Skin epidermis (tissue), 12 donors: ENCODE data around the gene SREBF1.

Source experiments
- H3K27ac ChIP-seq, 21 experiments: fragments of 200-600 bp; sonication (generic) in 11 of 21; one replicate each; pipeline ENCODE4 v1.5.0; 2020; ENCODE audit warnings: mild to moderate bottlenecking in 3 of 21, inconsistent platforms in 2 of 21, moderate library complexity in 2 of 21
- H3K4me3 ChIP-seq, 7 experiments: fragments of 200-600 bp; sonication (generic) in 2 of 7; one replicate each; pipeline ENCODE4 v1.5.0; 2020; ENCODE audit warnings: inconsistent platforms in 2 of 7, mild to moderate bottlenecking in 2 of 7, moderate library complexity in 1 of 7

SREBF1 gene

DNA sequence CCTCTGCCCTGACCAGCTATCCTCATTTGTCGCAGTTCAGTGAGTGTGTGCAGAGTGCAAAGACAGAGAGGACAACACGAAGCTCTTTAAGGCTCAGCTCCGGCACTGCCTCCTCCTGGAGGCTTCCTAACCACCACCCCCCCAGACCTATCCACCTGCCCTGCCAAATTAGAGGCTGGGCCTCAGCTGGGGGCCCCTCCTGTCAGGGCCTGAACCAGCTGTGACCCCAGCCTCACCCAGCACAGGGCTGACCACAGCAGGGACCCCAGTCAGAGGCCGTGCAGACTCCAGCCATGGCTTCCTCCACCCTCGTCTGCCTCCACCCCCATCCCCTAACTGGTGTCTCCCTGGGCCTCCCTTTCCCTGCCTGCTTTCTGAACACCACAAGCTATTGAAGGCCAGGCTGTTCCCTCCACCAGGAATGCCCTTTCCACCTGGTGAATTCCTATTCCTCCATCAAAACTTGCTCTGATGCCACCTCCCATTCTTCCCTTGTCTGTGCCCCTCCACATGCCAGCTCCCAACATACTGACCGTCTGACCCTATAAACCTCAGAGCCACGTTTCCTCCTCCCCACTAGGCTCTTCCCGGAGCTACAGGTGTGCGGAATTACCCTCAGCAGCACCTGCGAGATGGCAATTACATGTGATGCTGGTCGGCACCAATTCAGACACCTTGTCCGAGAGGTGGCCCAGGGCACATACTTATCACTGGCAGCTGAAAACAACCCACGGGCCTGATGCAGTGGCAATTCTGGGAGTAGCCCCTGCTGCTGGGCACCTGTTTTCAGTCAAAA, 8.8 kb downstream of the SREBF1 start:
- peak overlapping the region in 7 of 21 experiments; percentile 12 to 73 (median 31) for H3K27ac ChIP-seq
- no peak overlapping the region for H3K4me3 ChIP-seq

DNA sequence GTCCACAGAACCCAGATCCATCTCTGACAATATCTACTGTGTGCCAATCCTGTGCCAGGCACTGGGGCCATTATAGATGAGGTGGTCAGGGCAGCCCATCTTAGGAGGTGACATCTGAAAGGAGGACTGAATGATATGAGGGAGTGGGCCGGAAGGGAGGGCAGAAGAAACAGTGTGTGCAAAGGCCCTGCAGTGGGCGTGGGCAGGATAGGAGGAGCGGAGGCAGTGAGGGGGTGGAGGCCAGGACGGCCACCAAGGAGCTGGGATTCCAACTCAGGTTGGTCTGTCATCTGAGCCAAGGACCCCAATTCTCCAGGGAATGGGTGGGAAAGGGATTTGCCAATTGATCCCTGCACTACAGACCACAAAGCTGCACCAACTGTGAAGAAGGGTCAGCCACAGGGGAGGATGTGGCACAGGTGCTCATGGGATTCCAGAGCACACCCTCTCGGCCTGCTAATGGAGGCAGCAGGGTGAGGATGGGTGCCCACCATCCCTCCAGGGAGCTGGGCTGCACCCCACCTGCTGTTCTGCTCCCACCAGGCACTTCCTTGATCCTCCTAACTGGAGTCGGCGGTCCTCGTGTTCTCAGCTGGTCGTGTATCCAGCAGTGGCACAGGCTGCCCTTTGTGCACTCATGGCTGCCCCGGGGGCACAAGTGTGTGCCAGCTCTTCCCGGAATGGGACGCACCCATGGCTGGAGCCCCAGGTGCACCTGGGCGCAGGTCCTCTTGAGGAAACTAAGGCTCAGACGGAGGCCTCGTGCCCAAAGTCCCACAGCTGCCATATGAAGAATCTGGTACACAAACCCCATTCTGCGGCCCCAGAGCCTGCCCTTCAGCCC, 9.6 kb downstream of the SREBF1 start:
- Histone ChIP-seq H3K4me3 (no peak overlapping the region), H3K27ac (peak overlapping the region in 9 of 21 experiments; percentile 14 to 83 (median 69))

DNA sequence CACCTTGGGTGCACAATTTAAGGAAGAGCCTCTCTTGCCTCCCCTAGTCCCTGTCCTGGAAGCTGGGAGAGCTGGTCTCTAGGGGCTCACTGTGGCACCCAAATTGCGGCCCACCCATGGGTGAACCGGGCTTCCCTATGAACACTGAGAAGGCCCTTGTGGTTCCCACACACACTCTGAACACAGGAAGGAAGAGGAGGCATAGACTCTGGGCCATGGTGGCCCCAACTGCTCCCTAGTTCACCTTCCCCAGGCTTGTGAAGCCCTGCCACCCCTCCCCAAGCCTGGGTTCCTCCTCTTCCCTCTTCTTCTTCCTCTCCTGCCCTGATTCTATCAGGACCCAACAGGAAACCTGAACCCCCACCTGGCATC, 10.5 kb downstream of the SREBF1 start:
- no peak overlapping the region for H3K4me3 ChIP-seq
- H3K27ac ChIP-seq = peak overlapping the region in 13 of 21 experiments; percentile 14 to 83 (median 65)

DNA sequence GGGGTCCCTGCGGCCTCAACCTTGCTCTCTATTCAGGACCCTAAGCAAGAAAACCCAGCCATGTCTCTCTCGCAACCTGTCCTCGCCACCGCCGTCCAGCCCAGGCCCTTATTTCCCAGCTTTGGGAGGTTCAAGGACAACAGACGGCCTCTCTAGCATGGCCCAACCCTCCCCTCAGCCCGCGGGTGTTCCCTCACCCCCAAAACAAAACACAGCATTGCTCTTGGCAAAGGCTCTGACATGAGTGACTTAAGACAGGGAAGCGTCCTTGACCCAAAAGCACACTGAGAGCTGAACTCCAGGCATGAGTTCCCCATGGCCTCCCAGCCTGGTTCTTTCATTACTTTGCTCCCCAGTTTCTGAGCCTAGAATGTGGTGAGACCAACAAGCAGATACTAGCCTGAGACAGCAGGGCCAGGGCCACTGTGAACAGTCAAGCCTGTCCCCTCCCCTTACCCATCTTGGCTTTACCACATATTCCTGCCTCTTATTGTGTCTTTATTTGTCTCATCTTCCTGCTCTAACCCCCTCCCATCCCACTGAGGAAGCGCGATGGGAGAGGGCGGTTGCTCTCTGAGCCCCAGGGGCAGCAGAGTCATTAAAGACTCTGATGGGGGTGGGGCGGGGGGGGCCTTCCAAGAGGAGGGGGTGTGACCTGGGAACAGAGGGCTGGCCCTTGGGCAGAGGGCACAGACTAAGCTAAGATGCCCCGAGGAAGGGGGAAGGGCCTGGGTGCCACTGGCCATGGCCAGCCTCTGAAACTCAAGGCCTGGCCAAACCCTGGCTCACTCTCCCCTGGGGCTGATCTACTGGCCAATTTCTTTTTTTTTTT, 11.8 kb downstream of the SREBF1 start:
- H3K4me3 ChIP-seq = no peak overlapping the region
- peak overlapping the region in 20 of 21 experiments; percentile 50 to 91 (median 78) for H3K27ac ChIP-seq

DNA sequence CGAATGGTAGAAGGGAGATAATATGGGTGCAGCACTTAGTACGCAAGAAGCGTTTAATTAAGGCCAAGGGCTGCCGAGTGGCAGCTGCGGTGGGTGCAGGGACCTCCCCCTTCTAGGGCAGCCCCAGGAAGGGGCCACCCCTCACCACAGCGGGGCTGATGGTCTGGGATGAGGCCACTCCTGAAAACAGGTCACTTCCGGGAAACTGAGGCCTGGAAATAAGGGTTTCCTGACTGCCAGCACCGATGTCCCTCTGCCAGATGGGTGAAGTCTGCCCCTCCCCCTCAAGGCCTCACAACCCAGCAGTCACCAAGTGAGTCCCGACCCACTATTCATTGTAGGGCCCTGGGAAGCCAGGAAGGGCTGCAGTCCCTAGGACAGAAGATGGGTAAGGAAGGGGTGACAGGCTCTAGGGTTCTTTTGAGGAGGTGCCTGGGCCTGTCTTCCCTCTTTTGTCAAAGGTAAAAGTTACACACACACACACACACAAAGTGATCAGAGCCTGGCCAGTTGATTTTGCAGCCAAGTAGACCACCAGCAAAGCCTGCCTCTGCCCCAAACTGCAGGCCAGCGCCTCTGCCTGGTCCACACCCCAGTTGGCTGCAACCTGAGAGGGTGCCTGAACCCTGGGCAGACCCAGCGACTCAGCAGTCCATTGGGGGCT, 12.5 kb downstream of the SREBF1 start:
- Histone ChIP-seq H3K4me3 (peak overlapping the region; percentile 11 to 55 (median 20)), H3K27ac (peak overlapping the region; percentile 26 to 91 (median 78))

DNA sequence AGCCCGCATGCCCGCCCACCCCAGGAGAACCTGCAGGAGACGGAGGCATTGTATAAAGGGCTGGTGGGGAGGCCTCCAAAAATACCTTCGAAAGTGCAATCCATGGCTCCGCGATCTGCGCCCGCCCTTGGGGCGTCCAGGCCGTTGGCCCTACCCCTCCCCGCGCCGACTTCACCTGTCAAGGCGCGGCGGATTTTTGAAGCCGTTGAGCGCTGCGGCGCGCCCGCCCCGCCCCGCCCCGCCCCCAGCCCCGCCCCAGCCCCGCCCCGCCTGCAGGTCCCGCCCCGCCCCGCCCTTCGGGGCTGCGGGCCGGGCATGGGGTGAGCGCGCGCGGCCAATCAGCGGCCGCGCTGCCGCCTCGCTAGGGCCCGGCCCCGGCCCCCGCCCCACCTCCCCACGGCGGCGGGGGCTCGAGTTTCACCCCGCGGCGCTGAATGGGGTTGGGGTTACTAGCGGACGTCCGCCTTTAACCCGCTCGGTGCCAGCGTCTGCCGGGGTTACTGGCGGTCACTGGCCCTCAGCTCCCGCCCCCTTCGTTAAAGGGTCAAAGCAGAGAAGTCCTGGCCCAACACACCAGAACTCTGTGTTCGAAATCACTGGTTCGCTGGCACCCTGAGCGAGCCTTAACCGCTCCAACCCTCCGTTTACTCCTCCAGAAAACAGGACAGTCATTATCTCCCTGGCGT, 13.2 kb downstream of the SREBF1 start:
- Histone ChIP-seq H3K4me3 (peak overlapping the region; percentile 17 to 55 (median 33)), H3K27ac (peak overlapping the region; percentile 26 to 91 (median 78))

DNA sequence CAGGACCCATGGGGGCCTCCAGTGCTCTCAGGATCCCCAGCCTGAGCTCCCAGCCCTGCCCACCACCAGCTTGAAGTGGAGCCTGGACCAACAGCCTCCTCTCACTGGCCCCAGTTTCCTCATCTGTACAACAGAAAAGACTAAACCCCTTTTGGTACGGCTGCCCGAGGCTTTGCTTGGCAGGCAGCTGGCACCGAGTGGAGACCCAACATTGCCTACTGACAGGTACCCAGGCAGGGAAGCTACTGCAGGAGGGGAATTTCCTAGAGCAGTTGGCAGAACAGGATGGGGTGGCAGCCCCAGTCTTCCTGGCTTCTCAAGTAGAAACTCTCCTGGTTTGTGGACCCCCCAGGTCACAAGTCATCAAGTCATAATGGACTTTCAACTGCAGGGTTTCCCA, 14.2 kb downstream of the SREBF1 start:
- Histone ChIP-seq H3K27ac (peak overlapping the region in 13 of 21 experiments; percentile 16 to 77 (median 55)), H3K4me3 (peak overlapping the region in 6 of 7 experiments; percentile 3 to 55 (median 36))

DNA sequence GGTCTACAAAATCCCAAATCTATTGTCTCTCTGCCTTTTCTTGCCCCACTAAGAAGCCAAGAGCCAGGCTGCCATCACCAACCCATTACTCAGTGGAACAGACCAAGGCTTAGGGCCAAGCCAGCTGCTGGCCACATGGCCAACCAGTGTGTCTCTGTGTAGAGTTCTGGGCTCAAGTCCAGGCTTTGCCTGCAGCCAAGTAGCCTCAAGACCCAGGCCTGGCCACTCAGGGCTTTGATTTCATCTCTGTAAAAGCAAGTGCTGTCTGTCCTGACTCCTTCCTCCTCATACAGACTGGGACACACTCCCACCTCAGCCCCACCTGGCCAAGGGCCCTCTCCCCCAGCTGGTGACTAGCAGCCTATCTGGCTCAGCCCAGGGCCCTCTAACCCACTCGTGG, 14.6 kb downstream of the SREBF1 start:
- H3K4me3 ChIP-seq = peak overlapping the region in 3 of 7 experiments; percentile 33 to 55 (median 43)
- peak overlapping the region in 12 of 21 experiments; percentile 16 to 77 (median 55) for H3K27ac ChIP-seq

DNA sequence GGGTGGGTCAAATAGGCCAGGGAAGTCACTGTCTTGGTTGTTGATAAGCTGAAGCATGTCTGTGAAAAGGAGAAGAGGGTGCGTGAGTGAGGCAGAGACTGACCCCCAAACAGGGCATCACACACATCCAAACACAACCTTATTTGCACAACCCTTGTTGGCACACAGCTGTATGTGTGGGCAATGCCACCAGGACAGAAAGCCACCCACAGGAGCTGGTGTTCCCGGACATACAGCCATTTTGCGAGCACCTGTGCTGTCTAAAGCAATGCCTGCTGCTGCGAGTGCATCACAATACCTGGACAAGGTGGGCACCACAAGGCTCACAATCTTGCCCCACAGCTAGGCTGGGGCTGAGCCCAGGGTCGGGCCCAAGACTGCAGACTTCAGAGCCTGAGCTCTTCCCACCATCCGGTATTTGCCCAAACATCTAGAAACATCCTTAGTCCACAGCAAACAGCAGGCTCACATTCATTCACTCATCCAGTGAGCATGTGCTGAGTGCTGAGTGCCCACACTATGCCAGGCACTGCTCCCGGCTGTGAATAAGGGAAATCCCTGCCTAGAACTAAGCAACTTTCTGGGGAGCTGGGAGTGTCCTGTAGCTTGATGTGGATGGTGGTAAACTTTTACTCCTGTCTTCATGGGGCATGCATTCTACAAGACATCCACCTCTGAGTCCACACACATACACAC, 16.2 kb downstream of the SREBF1 start:
- H3K4me3 ChIP-seq = peak overlapping the region in 1 of 7 experiments; percentile 55
- peak overlapping the region in 3 of 21 experiments; percentile 21 to 64 (median 46) for H3K27ac ChIP-seq

DNA sequence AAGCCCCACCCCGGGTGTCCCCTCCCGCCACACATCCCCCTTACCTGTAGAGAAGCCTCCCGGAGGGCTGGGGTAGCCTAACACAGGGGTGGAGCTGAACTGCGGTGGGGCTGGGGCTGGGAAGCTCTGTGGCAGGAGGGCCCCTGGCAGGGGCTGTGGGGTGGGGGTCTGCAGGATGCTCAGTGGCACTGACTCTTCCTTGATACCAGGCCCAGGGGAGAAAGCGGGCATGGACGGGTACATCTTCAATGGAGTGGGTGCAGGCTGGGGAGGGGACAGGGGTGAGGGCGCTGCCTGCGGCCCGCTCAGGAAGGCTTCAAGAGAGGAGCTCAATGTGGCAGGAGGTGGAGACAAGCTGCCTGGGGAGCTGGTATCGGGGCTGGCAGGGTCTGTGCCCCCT, 16.7 kb downstream of the SREBF1 start:
- Histone ChIP-seq H3K4me3 (no peak overlapping the region), H3K27ac (peak overlapping the region in 2 of 21 experiments; percentile 3 to 21)

DNA sequence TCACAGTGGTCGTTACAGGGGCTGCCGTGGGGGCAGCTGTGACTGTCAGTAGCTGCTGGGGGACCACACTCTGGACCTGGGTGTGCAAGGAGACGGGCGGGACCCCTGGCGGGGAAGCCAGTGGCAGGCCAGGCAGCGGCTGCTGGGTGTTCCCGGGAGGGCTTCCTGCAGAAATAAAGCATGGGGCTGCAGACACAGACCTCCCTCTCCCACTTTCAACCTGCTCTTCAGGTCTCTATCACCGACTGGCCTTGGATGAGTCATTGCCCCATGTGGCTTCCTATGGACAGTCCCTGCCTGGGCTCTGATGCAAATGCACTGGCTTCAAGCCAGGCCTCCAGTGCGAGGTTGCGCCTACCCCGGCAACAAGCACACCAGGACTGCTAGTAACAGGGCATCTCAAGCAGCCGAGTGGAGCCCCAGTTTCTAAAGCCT, 17.2 kb downstream of the SREBF1 start:
- Histone ChIP-seq H3K27ac (peak overlapping the region in 1 of 21 experiments; percentile 26), H3K4me3 (no peak overlapping the region)

DNA sequence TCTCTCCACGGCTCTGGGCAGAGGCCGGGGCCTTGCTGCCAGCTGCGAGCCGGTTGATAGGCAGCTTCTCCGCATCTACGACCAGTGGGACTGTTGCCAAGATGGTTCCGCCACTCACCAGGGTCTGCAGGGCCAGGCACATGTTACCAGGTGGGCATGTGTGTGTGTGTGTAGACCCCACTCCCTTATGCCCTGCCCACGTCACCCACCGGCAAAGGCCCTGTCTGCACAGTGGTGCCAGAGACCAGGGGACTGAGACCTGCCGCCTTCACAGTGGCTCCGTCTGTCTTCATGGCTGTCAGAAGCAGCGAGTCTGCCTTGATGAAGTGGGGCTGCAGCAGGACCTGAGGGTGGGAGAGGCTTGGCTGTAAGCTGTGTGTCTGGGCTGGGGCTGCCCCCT, 17.7 kb downstream of the SREBF1 start:
- Histone ChIP-seq H3K27ac (peak overlapping the region in 1 of 21 experiments; percentile 26), H3K4me3 (no peak overlapping the region)

DNA sequence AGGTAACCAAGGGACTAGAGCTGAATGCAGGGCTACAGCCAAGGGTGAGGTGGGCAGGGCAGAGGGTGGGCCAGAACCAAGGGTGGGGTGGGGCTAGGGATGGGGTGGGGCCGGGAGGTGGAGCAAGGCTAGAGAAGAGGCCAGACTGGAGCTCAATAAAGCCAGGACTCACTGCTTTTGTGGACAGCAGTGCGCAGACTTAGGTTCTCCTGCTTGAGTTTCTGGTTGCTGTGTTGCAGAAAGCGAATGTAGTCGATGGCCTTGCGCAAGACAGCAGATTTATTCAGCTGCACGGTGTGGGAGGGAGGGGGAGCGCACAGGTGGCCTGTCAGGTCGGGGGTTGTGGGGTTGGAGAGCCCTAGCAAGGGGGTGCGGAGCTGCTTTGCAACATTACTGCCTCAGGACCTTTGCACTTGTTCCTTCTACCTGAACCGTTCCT, 18.7 kb downstream of the SREBF1 start:
- Histone ChIP-seq H3K4me3 (no peak overlapping the region), H3K27ac (peak overlapping the region in 1 of 21 experiments; percentile 35)

DNA sequence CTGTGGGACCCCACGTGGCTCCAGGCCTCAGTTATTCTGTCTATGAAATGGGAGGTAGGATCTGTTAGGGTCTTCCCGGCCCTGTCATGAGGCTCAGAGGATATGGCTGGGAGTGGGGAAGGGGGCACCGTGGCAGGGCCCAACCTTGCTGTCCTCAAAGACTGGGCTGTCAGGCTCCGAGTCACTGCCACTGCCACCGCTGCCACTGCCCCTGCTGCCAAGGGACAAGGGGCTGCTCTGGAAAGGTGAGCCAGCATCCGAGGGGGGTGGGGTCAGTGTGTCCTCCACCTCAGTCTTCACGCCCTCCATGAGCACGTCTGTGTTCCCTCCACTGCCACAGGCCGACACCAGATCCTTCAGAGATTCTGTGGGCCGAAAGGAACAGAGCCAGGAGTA, 19.2 kb downstream of the SREBF1 start:
- Histone ChIP-seq H3K27ac (peak overlapping the region in 1 of 21 experiments; percentile 35), H3K4me3 (no peak overlapping the region)

DNA sequence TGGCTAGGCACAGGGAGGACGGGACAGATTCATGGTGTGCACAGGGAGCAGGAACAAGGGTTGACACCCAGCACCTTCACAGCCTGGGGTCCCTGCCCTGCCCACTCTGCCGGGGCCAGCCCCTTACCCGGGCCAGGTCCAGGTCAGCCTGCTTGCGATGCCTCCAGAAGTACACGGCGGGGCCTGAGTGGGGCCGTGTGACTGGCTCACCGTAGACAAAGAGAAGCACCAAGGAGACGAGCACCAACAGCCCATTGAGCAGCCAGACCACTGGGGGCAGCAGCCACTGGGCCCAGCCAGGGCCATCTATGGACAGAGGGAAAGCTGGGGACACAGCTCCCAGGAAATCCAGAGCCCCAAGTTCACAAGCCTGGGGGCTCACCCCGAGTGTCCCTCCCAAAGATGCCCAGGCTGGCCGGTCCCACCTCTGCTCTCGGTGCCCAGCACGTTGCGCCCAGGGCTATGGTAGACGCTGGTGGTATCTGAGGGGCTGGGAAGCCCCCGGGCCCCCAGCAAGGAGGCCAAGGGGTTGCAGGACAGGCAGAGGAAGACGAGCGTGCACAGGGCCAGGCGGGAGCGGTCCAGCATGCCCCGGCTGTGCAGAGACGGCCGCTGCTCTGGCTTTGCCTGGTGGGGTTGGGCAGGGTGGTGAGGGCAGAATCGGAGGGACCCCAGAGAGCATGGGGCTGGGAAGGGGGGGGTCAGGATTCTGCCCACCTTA, 19.8 kb downstream of the SREBF1 start:
- Histone ChIP-seq H3K27ac (no peak overlapping the region), H3K4me3 (no peak overlapping the region)

DNA sequence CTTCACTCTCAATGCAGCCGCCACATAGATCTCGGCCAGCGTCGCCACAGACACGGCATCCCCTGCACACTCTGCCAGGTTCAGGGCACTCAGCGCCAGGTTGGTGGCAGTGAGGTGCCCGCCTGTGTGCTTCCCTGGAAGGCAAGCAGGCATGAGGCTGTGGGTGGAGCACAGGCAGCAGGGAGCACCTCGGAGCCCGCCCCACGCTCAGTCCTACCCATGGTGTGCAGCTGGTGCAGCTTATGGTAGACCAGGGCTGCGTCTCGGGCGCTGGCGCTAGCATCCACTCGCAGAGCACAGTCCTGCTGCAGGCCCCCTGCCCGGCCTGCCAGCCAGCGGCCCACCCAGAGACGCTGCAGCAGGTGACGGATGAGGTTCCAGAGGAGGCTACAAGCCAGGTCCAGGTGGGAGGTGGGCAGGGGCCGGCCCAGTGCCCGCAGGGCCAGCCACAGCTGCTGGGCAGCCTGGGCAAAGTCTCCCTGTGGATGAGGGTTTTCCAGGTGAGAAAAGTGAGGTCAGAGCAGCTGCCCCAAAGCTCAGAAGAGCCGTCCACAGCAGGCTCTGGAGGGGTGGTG, 20.5 kb downstream of the SREBF1 start:
- Histone ChIP-seq H3K4me3 (no peak overlapping the region), H3K27ac (no peak overlapping the region)
